Measurements from ENCODE around the gene CACNB1.

- no peak for TF ChIP-seq CTCF (IDR thresholded peaks at IDR 0.05; ENCODE audit: insufficient read depth, low read length)
- TF ChIP-seq REST (IDR thresholded peaks at IDR 0.05; ENCODE audit: insufficient replicate concordance, low read depth) = no peak
These were observed 21.8 kb downstream of the CACNB1 start for GRCh38 chr17:39175695-39176093.

Measured in HL-60 (cell line).